HG03469 (cell line): ENCODE data around the gene PHF21A.

Source experiments
- ATAC-seq: cut with Tn5 transposase; IDR thresholded peaks from one replicate; pipeline ENCODE4 v1.9.1; 2021; ENCODE audit warnings: mild to moderate bottlenecking, moderate library complexity, moderate number of reproducible peaks; ENCODE audit not compliant: unreplicated experiment

PHF21A gene

GRCh38 chr11:46079662-46080061, 41.6 kb downstream of the PHF21A start:
- ATAC-seq, result no peak

- ATAC-seq, result no peak
Observed at GRCh38 chr11:46075928-46076327, 45.3 kb downstream of the PHF21A start.

GRCh38 chr11:46075168-46075567, 46.1 kb downstream of the PHF21A start:
- no peak for ATAC-seq

DNA sequence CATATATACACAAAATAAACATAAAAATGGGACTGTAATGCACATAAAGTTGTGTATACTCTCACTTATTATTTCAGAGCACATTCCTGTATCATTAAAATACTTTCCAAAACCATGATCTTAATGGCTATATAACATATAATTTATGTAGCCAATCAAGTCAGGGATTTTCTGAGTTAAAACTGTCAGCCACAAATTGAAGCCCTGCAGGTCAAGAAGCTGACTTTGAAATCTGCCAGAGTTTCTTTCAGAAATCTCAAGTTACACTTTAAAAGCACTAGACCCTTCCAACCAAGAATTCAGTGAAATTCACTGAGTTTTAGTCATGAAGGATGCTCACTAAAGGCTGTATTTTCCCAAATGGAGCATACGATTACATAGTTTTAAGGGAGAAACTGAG, 47.6 kb downstream of the PHF21A start:
- no peak for ATAC-seq

- ATAC-seq, result no peak
Observed at GRCh38 chr11:46072172-46072964, 48.9 kb downstream of the PHF21A start.

DNA sequence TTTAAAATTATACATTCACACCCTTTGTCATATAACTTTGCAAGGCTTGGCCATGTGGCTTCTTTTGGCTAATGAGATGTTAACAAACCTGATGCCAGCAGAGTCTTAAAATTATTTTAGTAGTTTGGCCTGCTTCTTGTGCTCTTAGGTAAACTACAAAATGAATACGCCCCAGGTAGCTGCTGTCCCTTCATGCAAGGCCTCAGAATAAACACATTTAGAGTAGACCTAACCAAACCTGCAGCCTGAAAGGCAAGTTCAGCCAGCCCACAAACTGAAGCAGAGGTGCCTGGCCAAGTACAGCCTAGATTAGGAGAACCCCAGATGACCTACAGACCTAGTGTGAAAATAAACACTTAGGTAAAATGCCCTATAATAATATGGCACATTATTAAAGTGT, 50.2 kb downstream of the PHF21A start:
- ATAC-seq, result no peak

GRCh38 chr11:46069595-46069994, 51.7 kb downstream of the PHF21A start:
- ATAC-seq, result no peak

DNA sequence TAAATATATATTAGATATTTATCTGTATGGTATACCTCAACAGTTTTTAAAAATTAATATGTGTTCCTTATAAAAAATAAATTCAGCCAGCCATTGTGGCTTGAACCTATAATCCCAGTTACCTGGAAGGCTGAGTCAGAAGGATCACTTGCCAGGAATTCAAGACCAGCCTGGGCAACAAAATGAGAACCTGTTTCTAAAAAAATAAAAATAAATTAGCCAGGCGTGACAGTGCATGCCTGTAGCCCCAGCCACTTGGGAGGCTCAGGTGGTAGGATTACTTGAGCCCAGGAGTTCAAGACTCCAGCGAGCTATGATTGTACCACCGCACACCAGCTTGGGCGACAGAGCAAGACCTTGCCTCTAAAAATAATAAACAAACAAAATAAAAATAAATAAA, 54.9 kb downstream of the PHF21A start:
- no peak for ATAC-seq

- ATAC-seq, result no peak
Observed at GRCh38 chr11:46065681-46066080, 55.6 kb downstream of the PHF21A start.

DNA sequence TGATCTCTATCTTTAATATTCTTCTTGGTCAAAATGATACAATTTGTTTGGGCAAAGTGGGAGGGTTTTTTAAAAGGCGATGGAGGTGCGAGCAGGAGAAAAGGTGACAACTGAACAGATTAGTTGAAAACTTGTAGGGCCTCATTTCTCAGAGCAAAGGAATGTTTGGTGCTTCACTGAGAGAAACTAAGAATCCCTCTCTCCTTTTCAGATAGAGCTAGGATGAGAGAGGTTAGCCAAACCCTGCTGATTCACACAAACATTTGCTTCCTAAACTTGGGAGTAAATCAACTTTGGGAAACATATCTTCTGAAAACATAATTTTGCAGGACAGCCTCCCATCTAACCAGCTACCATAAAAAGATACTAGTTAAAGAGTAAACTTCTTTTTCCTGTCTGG, 57.0 kb downstream of the PHF21A start:
- ATAC-seq, result no peak

- no peak for ATAC-seq
Observed at GRCh38 chr11:46063138-46063537, 58.1 kb downstream of the PHF21A start.

- no peak for ATAC-seq
Observed at GRCh38 chr11:46060013-46060412, 61.2 kb downstream of the PHF21A start.

DNA sequence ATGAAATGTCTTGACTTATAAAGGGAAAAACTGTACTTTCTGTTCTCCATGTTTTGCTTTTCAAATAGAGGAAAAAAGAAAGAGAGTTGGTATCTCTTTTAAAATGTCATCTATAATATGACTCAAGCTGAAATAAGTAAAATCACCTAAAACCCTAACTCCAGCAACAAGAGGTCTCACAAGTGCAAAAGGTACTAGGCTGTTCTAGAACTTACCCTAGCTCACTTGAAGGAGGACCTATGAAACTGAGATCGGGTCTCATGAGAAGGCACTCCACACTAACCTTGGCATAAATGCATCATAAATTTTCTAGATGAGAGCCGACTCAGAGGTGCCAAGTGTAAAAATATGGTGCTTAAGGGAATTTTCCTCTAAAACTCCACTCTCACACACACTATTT, 63.8 kb downstream of the PHF21A start:
- ATAC-seq, result no peak

GRCh38 chr11:46055371-46055770, 65.9 kb downstream of the PHF21A start:
- no peak for ATAC-seq

DNA sequence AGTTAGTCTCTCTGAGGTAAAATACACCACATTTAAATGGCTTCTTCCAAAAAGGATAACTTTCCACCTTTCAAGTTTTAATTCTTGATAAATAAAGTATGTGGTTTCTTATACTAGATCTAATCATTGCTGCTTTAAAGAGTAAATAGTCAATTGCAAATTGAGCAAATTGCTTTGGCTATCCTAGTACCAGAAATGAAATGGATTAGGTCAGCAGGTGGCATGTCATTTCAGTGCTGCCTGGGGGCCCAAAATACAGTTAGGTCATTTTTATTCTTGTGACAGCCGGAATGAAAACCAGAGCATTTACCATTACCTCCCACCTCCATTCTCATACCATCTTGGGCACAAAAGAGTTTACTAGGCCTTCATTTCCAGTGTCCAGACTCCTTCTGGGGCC, 70.2 kb downstream of the PHF21A start:
- no peak for ATAC-seq

- ATAC-seq, result no peak
Observed at GRCh38 chr11:46050662-46051061, 70.6 kb downstream of the PHF21A start.

GRCh38 chr11:46050003-46050461, 71.2 kb downstream of the PHF21A start:
- no peak for ATAC-seq

- no peak for ATAC-seq
Observed at GRCh38 chr11:46049325-46049897, 71.8 kb downstream of the PHF21A start.

DNA sequence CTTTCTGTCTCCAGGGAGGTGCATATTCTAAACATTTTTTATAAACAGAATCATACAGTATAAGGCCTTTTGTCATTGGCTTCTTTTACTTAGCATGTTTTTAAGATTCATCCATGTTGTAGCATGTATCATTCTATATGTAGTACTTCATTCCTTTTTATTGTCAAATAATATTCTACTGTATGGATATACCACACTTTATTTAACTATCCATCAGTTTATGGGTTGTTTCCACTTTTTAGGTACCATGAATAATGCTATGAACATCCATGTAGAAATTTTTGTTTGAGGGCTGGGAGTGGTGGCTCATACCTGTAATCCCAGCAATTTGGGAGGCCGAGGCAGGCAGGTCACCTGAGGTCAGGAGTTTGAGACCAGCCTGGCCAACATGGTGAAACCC, 73.1 kb downstream of the PHF21A start:
- ATAC-seq, result no peak

DNA sequence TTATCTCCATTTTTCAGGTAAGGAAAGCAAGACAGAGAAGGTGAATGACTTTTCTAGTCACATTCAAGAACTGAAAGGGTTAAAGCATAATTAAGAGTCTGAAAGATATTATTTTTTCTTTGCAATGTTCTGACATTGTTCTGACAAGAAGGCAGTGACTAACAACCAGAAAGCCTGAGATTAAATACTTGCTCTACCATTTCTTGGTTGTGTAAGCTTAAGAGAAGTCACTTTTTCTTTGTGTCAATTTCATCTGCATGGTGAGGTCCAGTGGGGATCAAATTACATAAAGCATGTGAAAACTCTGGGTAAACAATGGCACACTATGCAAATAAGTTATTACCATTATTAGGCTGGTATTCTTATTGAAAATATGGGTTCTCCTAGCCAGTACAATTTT, 73.7 kb downstream of the PHF21A start:
- ATAC-seq, result no peak

DNA sequence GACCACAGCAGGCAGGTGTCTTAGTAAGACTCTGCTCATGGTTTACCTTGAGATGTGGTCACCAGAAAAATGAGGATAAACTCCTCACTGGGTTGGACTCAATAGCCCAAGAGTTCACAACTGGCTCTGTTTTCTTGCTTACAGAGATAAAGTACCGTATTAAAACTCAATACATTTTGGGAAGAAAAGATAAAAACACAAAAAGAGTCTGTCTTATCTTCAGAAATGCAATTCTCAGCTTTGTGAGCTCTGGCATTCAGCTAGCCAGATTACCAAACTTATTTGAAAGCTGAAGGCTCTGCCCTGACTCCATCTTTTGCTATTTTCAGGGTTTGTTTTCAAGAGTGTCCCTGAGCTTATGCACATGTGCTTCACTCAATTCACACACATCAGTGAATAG, 75.4 kb downstream of the PHF21A start:
- ATAC-seq, result no peak

DNA sequence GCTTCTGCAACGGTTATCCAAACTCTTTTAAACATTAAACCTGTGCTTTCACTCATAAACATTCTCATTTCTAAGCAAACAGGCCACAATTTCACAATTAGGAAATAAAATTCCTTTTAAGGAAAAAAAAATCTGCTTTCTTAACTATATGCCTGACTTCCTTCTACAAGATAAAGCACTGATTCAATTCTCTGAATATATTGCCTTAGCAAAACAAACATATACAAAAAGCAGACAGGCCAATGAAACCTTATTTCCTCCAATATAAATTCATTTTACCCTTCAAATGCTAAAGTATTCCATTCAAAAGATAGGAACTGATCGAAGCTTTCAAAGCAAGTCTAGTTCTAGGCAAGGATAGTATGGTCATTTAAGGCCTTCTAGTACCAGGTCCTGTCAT, 76.7 kb downstream of the PHF21A start:
- ATAC-seq, result no peak

DNA sequence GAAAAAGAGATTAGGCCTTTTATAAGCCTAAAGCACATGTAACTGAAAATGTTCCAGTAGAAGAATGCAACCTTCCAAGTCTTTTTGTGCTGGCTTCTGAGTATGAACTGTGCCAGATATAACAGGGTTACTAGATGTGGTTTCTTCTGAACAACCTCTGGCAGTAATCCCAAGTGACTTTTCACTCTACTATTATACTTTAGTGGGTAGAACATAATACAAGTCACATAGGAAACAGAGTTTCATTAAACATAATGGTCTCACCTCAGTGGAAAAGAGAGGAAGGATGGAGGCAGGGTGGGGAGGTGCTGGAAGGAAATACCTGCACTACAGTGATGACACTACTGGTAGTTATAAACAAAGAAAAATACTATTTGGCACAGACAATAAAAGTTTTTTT, 81.3 kb downstream of the PHF21A start:
- no peak for ATAC-seq
